HepG2 (cell line): ENCODE results near the gene ANKRD13D. TPM values are rescaled to one million over a fixed set of nuclear protein-coding genes. Genes with fewer than 3 reads are reported as not detected.

ENCODE experiments used
- EP300 ChIP-seq, 3 experiments: sonication (generic) in 1 of 3; formaldehyde crosslinking in 1 of 3; IDR thresholded peaks; 2 replicates each; pipeline versions ENCODE4 v1.5.1 to v1.6.1; 2011 to 2020; ENCODE audit warnings: low read depth in 2 of 3, low read length in 2 of 3, borderline replicate concordance in 1 of 3, improper control_type of control experiment in 1 of 3, mild to moderate bottlenecking in 1 of 3, missing genetic modification reagents in 1 of 3, moderate library complexity in 1 of 3
- ERF ChIP-seq: IDR thresholded peaks from 2 replicates; pipeline ENCODE4 v1.6.1; 2018; ENCODE audit warnings: missing biosample characterization, missing genetic modification reagents
- FOSL1 ChIP-seq: sonication (generic); formaldehyde crosslinking; IDR thresholded peaks from 2 replicates; pipeline ENCODE4 v1.9.0; 2021; ENCODE audit warnings: missing genetic modification reagents, borderline replicate concordance
- HNF4A ChIP-seq: sonication (generic); formaldehyde crosslinking; IDR thresholded peaks from 2 replicates; pipeline ENCODE4 v1.4.0; 2020; ENCODE audit warnings: missing genetic modification reagents
- HNF4G ChIP-seq, 2 experiments: sonication (generic) in 1 of 2; formaldehyde crosslinking in 1 of 2; IDR thresholded peaks; 2 replicates each; pipeline versions ENCODE4 v1.4.0 to v1.6.1; 2011 to 2020; ENCODE audit warnings: borderline replicate concordance in 2 of 2, low read depth in 2 of 2, mild to moderate bottlenecking in 2 of 2, low read length in 1 of 2, missing genetic modification reagents in 1 of 2, moderate library complexity in 1 of 2
- IKZF4 ChIP-seq: sonication (generic); formaldehyde crosslinking; IDR thresholded peaks from 2 replicates; pipeline ENCODE4 v1.5.1; 2020; ENCODE audit warnings: borderline replicate concordance, mild to moderate bottlenecking, low read depth, missing genetic modification reagents; ENCODE audit errors: not compliant biosample characterization
- ISL2 ChIP-seq: sonication (generic); formaldehyde crosslinking; IDR thresholded peaks from 2 replicates; pipeline ENCODE4 v1.5.0; 2020; ENCODE audit warnings: missing genetic modification reagents
- JUND ChIP-seq: sonication (generic); formaldehyde crosslinking; IDR thresholded peaks from 2 replicates; pipeline ENCODE4 v1.8.0; 2022; ENCODE audit warnings: mild to moderate bottlenecking, missing genetic modification reagents
- KLF13 ChIP-seq: sonication (generic); formaldehyde crosslinking; IDR thresholded peaks from 2 replicates; pipeline ENCODE4 v1.4.0; 2020; ENCODE audit warnings: mild to moderate bottlenecking, missing genetic modification reagents
- KLF9 ChIP-seq: IDR thresholded peaks from 2 replicates; pipeline ENCODE4 v1.6.1; 2016; ENCODE audit warnings: low read depth
- MXD1 ChIP-seq: sonication (generic); formaldehyde crosslinking; IDR thresholded peaks from 2 replicates; pipeline ENCODE4 v1.4.0; 2020; ENCODE audit warnings: mild to moderate bottlenecking, missing genetic modification reagents
- NFATC3 ChIP-seq: sonication (generic); formaldehyde crosslinking; IDR thresholded peaks from 2 replicates; pipeline ENCODE4 v1.5.1; 2020; ENCODE audit warnings: mild to moderate bottlenecking, missing genetic modification reagents
- SMAD9 ChIP-seq: sonication (generic); formaldehyde crosslinking; IDR thresholded peaks from 2 replicates; pipeline ENCODE4 v1.5.1; 2020; ENCODE audit warnings: mild to moderate bottlenecking, missing genetic modification reagents
- SMARCE1 ChIP-seq: fragments of 450-650 bp; IDR thresholded peaks from 2 replicates; pipeline ENCODE4 v1.6.1; 2017; ENCODE audit warnings: borderline replicate concordance
- SOX5 ChIP-seq: IDR thresholded peaks from 2 replicates; pipeline ENCODE4 v1.6.1; 2016; ENCODE audit warnings: borderline replicate concordance
- SRSF1 ChIP-seq: fragments of 200-400 bp; formaldehyde crosslinking; optimal IDR thresholded peaks from 2 replicates; pipeline ENCODE3; 2017; ENCODE audit warnings: mild to moderate bottlenecking, low read depth, low read length, moderate library complexity
- ZKSCAN8 ChIP-seq: IDR thresholded peaks from 2 replicates; pipeline ENCODE4 v1.6.1; 2016; ENCODE audit warnings: borderline replicate concordance, missing genetic modification reagents, missing compliant biosample characterization
- ZNF160 ChIP-seq: sonication (generic); formaldehyde crosslinking; IDR thresholded peaks from 2 replicates; pipeline ENCODE4 v1.8.0; 2022; ENCODE audit warnings: mild to moderate bottlenecking, inconsistent platforms, missing genetic modification reagents
- ZNF275 ChIP-seq: sonication (generic); formaldehyde crosslinking; IDR thresholded peaks from 2 replicates; pipeline ENCODE4 v1.8.0; 2022; ENCODE audit warnings: missing genetic modification reagents, mild to moderate bottlenecking, inconsistent platforms, borderline replicate concordance
- ZNF337 ChIP-seq: sonication (generic); formaldehyde crosslinking; IDR thresholded peaks from 2 replicates; pipeline ENCODE4 v1.5.1; 2020; ENCODE audit warnings: missing genetic modification reagents, low read depth, mild to moderate bottlenecking, borderline replicate concordance
- ZNF589 ChIP-seq: sonication (generic); formaldehyde crosslinking; conservative IDR thresholded peaks from 2 replicates; pipeline ENCODE4 v1.8.0; 2022; ENCODE audit warnings: mild to moderate bottlenecking, moderate library complexity, missing genetic modification reagents
- ZNF687 ChIP-seq: sonication (generic); formaldehyde crosslinking; IDR thresholded peaks from 2 replicates; pipeline ENCODE4 v1.5.1; 2020; ENCODE audit warnings: mild to moderate bottlenecking, missing genetic modification reagents, moderate library complexity
- polyA plus RNA-seq, 8 experiments: library from polyadenylated mRNA; depleted of rRNA in 3 of 8; stranded (reverse) in 7 of 8; unstranded in 1 of 8; fragments of >200 nt; fragmentation: Illumina TruSeq in 4 of 8; extraction: Trizol in 4 of 8; gene quantifications; 2 replicates each; pipeline versions ENCODE4 v1.2.1 to v1.2.3, GENCODE V29; 2011 to 2016; ENCODE audit warnings: low read depth in 4 of 8, missing spikeins in 1 of 8, mixed read lengths in 1 of 8; ENCODE audit not compliant: insufficient read depth in 1 of 8
- total RNA-seq, 5 experiments: library from RNA; depleted of rRNA; stranded (reverse); fragments of >200 nt; fragmentation: Illumina TruSeq; extraction: Trizol; gene quantifications; 2 replicates each; pipeline ENCODE4 v1.2.3, GENCODE V29; 2016; ENCODE audit warnings: low read depth in 1 of 5

Gene ANKRD13D
- total and polyA plus RNA-seq, 2 of the 13 experiments (the other 11 are each of a cell fraction or from before 2014, with no cell fraction given), result 18.6 to 27.3 TPM

GRCh38 chr11:67267188-67268080 is 21.7 kb upstream of the ANKRD13D start (continued):
- no peak for TF ChIP-seq KLF13 (CRISPR knock-in tag)
- peak; percentile 58; the same call in 1 of the 2 replicates for TF ChIP-seq ERF
- no peak; the same call in 1 of the 2 replicates for TF ChIP-seq ZNF160
- no peak for TF ChIP-seq ZNF337 (CRISPR knock-in tag)
- TF ChIP-seq IKZF4 (CRISPR knock-in tag), result no peak
- TF ChIP-seq EP300 (IDR thresholded peaks at IDR 0.05; ENCODE audit: low read depth in 2 of 2, low read length in 2 of 2), result peak in 1 of 2 experiments; percentile 13; a peak in 1 of 4 replicates
- TF ChIP-seq EP300 (CRISPR knock-in tag; IDR thresholded peaks at IDR 0.05; ENCODE audit: borderline replicate concordance), result no peak; the same call in 1 of the 2 replicates
- TF ChIP-seq ZKSCAN8, result no peak
- peak; percentile 44; the same call in 1 of the 2 replicates for TF ChIP-seq SOX5 (CRISPR knock-in tag)
- TF ChIP-seq ZNF687 (CRISPR knock-in tag), result peak; percentile 91
- no peak for TF ChIP-seq FOSL1
- no peak for TF ChIP-seq KLF9
- TF ChIP-seq NFATC3 (CRISPR knock-in tag), result no peak
- TF ChIP-seq MXD1 (CRISPR knock-in tag), result no peak
- TF ChIP-seq SMARCE1, result no peak
- TF ChIP-seq ZNF589 (CRISPR knock-in tag), result 0 out of 2 replicates have a peak, but pooled peaks have one; percentile 38
- peak; percentile 17; the same call in 1 of the 2 replicates for TF ChIP-seq HNF4G (IDR thresholded peaks at IDR 0.05; ENCODE audit: borderline replicate concordance, low read depth, low read length)
- TF ChIP-seq HNF4G (CRISPR knock-in tag; IDR thresholded peaks at IDR 0.05; ENCODE audit: borderline replicate concordance, low read depth), result peak; percentile 23; the same call in 1 of the 2 replicates
- TF ChIP-seq JUND (CRISPR knock-in tag), result 0 out of 2 replicates have a peak, but pooled peaks have one; percentile 43
- TF ChIP-seq ISL2, result no peak
- TF ChIP-seq SRSF1, result no peak
- peak; percentile 37; the same call in 1 of the 2 replicates for TF ChIP-seq SMAD9
- no peak for TF ChIP-seq ZNF275 (CRISPR knock-in tag)
- peak; percentile 79 for TF ChIP-seq HNF4A (CRISPR knock-in tag)
